ENCODE measurements around the gene RASIP1.

Gene RASIP1

DNA sequence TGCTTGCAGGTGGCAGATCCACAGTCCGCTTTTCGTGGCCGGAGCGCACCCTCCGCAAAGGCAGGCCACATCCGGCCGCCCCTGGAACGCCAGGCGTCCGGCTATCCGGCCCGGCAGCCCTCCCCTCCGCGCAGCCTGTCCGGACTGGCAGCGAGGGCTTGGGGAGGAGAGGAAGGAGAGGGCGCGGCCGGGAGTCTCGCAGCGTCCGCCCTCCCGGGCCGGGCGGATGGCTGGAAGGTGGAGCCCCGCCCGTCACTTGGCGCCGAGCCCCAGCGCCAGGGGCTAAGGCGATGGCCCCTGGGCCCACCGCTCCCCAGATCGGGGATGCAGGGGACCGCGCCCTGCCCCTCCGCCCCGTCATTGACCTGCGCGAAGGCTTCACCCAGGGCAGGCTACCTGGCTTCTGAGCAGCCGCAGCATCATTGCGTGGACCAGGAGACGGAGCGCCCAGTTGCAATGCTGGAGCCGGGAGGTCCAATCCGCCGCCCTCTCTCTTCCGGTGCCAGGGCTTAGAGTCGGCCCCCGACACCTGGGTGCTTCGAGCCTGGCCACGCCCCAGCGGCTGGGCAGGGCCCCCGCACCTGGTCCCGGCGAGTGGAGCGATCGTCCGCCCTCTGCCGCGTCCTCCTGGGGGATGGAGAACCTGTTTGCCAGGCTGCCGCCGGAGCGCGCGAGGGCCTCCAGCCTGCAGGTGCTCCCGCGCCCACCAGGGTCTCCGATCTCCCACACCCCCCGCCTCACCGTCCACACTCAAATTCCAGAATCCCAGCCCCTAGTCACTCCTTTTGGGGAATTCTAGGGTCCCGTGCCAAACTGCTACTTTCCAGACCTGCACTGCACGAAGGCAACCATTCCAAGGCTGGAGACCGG lies 12.3 kb upstream of the RASIP1 start, which contains the start of gene FUT1:
Gene FUT1 (minus strand): TSS at position 146 of the 870 bp plus-strand sequence. CDS start 1,360 bp downstream, outside the sequence.
- Histone ChIP-seq H3K27me3 (ENCODE audit: insufficient read depth, low read length, poor library complexity) (peaks cover 16% of the 10 kb centered on the region), H3K79me2 (ENCODE audit: insufficient read depth, low read length) (no peaks in the 10 kb centered on the region), H3K4me2 (ENCODE audit: insufficient read depth, low read length) (peak within 1 kb of the TSS; percentile 51; the same call in 1 of the 2 replicates), H3K9me3 (ENCODE audit: insufficient read depth, low read length, severe bottlenecking) (no peaks in the 10 kb centered on the region), H2AFZ (ENCODE audit: low read depth, low read length) (peak within 1 kb of the TSS; percentile 19; the same call in 1 of the 2 replicates), H4K20me1 (ENCODE audit: insufficient read depth, low read length) (no peaks in the 10 kb centered on the region), H3K4me1 (ENCODE audit: insufficient read depth, low read length) (peaks cover 10% of the 10 kb centered on the region), H3K4me3 (ENCODE audit: low read depth in 1 of 2, low read length in 2 of 2) (peak within 1 kb of the TSS in 1 of 2 experiments; percentile 27; a peak in 1 of 4 replicates), H3K36me3 (ENCODE audit: insufficient read depth, low read length) (no peaks in the 10 kb centered on the region), H3K27ac (ENCODE audit: low read length) (no peak within 1 kb of the TSS), H3K9ac (ENCODE audit: low read depth, low read length) (no peak within 1 kb of the TSS)
- DNase-seq (no peak), ATAC-seq (ENCODE audit: insufficient read depth, low read depth) (peak; percentile 34; the same call in 2 of the 3 replicates)
- TF ChIP-seq EZH2 (IDR thresholded peaks at IDR 0.05; ENCODE audit: borderline replicate concordance, low read depth, low read length, severe bottlenecking) = no peak
- TF ChIP-seq, protein P1, sequence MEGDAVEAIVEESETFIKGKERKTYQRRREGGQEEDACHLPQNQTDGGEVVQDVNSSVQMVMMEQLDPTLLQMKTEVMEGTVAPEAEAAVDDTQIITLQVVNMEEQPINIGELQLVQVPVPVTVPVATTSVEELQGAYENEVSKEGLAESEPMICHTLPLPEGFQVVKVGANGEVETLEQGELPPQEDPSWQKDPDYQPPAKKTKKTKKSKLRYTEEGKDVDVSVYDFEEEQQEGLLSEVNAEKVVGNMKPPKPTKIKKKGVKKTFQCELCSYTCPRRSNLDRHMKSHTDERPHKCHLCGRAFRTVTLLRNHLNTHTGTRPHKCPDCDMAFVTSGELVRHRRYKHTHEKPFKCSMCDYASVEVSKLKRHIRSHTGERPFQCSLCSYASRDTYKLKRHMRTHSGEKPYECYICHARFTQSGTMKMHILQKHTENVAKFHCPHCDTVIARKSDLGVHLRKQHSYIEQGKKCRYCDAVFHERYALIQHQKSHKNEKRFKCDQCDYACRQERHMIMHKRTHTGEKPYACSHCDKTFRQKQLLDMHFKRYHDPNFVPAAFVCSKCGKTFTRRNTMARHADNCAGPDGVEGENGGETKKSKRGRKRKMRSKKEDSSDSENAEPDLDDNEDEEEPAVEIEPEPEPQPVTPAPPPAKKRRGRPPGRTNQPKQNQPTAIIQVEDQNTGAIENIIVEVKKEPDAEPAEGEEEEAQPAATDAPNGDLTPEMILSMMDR (IDR thresholded peaks at IDR 0.05; ENCODE audit: borderline replicate concordance, extremely low read depth, low read length, poor library complexity, severe bottlenecking) = no peak

DNA sequence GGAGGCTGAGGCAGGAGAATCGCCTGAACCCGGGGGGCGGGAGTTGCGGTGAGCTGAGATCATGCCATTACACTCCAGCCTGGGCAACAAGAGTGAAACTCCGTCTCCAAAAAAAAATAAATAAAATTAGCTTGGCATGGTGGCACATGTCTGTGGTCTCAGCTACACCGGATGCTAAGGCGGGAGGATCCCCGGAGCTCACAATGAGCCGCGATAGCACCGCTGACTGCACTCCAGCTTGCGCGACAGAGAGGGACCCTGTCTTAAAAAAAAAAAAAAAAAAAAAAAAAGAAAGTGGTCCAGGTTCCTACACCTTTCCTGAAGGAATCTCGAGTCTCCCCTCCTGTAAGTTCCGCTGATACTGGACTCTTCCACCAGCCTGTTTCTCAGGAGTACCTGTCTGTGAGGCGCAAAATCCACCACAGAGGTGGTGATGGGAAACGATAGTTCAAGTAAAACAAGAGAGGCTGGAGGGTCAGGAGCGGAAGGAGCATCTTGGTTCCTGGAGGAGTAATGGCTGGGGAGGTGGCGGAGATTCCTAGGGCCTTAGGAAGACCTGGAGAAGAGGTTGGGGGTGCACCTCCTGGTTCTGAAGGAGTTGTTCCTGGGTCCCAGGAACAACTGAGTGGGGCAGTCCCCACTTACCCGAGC lies 11.6 kb upstream of the RASIP1 start:
- DNase-seq = peak; percentile 49

DNA sequence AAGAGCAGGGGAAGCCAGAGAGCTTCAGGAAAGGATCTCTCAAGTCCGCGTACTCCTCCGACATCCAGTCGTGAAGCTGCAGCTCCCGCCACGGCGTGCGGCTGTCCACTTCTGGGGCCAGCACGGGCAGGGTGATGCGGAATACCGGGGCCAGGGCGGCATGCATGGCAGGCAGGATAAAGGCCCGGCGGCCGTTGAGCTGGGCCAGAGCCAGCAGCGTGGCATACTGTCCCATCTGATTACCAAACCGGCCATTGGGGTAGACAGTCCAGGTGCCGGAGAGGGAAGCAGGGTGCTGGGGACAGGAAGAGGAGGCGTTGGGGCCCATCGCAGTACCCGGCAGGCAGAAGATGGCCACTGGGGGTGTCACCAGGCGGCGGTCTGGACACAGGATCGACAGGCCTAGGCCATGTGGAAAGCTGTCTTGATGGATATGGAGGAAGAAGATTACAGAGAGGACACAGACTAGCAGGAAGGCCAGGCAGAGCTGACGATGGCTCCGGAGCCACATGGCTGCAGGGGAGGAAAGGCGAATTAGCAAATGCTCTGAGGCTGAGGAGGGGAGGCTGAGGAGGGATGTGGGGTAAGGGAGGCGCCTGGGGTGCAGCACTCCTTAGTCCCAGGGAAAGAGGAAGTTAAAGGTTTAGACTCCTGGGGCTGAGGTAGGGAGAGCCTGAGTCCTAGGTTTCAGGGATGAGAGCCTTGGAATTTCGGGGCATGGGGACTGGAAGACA lies 10.5 kb upstream of the RASIP1 start:
- no peaks in the 10 kb centered on the region for H3K36me3 ChIP-seq (ENCODE audit: insufficient read depth, low read length)
- ATAC-seq (ENCODE audit: insufficient read depth, low read depth) (no peak), DNase-seq (no peak)
- H2AFZ ChIP-seq (ENCODE audit: low read depth, low read length) = no peak overlapping the region
- H3K4me1 ChIP-seq (ENCODE audit: insufficient read depth, low read length) = peaks cover 10% of the 10 kb centered on the region
- no peak for TF ChIP-seq EZH2 (IDR thresholded peaks at IDR 0.05; ENCODE audit: borderline replicate concordance, low read depth, low read length, severe bottlenecking)
- TF ChIP-seq, protein P1 (IDR thresholded peaks at IDR 0.05; ENCODE audit: borderline replicate concordance, extremely low read depth, low read length, poor library complexity, severe bottlenecking) = no peak
- H3K27me3 ChIP-seq (ENCODE audit: insufficient read depth, low read length, poor library complexity) = peaks cover 16% of the 10 kb centered on the region
- no peak overlapping the region for H3K4me2 ChIP-seq (ENCODE audit: insufficient read depth, low read length)
- no peaks in the 10 kb centered on the region for H4K20me1 ChIP-seq (ENCODE audit: insufficient read depth, low read length)
- no peak overlapping the region for H3K9ac ChIP-seq (ENCODE audit: low read depth, low read length)
- no peak overlapping the region for H3K4me3 ChIP-seq (ENCODE audit: low read depth in 1 of 2, low read length in 2 of 2)
- no peaks in the 10 kb centered on the region for H3K9me3 ChIP-seq (ENCODE audit: insufficient read depth, low read length, severe bottlenecking)
- no peaks in the 10 kb centered on the region for H3K79me2 ChIP-seq (ENCODE audit: insufficient read depth, low read length)
- H3K27ac ChIP-seq (ENCODE audit: low read length) = no peak overlapping the region

More for the DNA sequence above, 11.6 kb upstream of the RASIP1 start:
- Histone ChIP-seq H3K79me2 (ENCODE audit: insufficient read depth, low read length) (no peaks in the 10 kb centered on the region), H4K20me1 (ENCODE audit: insufficient read depth, low read length) (no peaks in the 10 kb centered on the region), H3K9me3 (ENCODE audit: insufficient read depth, low read length, severe bottlenecking) (no peaks in the 10 kb centered on the region), H3K4me2 (ENCODE audit: insufficient read depth, low read length) (peak overlapping the region; percentile 51; the same call in 1 of the 2 replicates), H2AFZ (ENCODE audit: low read depth, low read length) (peak overlapping the region; percentile 19; the same call in 1 of the 2 replicates), H3K4me3 (ENCODE audit: low read depth in 1 of 2, low read length in 2 of 2) (peak overlapping the region in 1 of 2 experiments; percentile 27; a peak in 1 of 4 replicates), H3K4me1 (ENCODE audit: insufficient read depth, low read length) (peaks cover 10% of the 10 kb centered on the region), H3K36me3 (ENCODE audit: insufficient read depth, low read length) (no peaks in the 10 kb centered on the region), H3K27me3 (ENCODE audit: insufficient read depth, low read length, poor library complexity) (peaks cover 16% of the 10 kb centered on the region), H3K9ac (ENCODE audit: low read depth, low read length) (no peak overlapping the region), H3K27ac (ENCODE audit: low read length) (no peak overlapping the region)
- TF ChIP-seq, protein P1 (IDR thresholded peaks at IDR 0.05; ENCODE audit: borderline replicate concordance, extremely low read depth, low read length, poor library complexity, severe bottlenecking) = no peak
- TF ChIP-seq EZH2 (IDR thresholded peaks at IDR 0.05; ENCODE audit: borderline replicate concordance, low read depth, low read length, severe bottlenecking) = no peak
- peak; percentile 76 for ATAC-seq (ENCODE audit: insufficient read depth, low read depth)
